Mammary epithelial cell (primary cell): Measurements from ENCODE around the gene GNAL.

Experiments used
- EZH2 ChIP-seq: IDR thresholded peaks from 2 replicates; pipeline ENCODE4 v1.6.1; 2012; ENCODE audit warnings: low read length, inconsistent platforms, borderline replicate concordance
- TF ChIP-seq, protein P1 (sequence below), 2 donors: IDR thresholded peaks in 1 of 2; conservative IDR thresholded peaks in 1 of 2; 2 replicates each; pipeline ENCODE4 v1.5.1; 2011 to 2012; ENCODE audit warnings: inconsistent platforms in 2 of 2, low read length in 2 of 2, mild to moderate bottlenecking in 2 of 2, control low read depth in 1 of 2, low read depth in 1 of 2; ENCODE audit not compliant: insufficient read depth in 1 of 2; ENCODE audit errors: extremely low read depth in 1 of 2

DNA sequence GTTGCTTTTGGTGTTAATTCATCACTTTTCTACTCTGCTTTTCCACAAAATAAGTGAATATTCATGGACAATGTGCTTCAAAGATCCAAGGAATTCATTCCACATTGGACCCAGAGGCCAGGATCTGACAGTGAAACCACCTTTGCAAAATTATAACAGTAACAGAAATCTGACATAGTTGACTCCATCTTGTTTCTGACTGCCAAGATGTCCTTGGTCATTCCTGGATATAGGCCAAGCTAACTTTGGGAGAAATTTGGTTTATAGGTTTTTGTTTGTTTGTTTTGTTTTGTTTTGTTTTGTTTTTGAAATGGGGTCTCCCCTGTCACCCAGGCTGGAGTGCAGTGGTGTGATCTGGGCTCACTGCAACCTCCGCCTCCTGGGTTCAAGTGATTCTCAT lies 208.7 kb downstream of the GNAL start:
- TF ChIP-seq, protein P1, sequence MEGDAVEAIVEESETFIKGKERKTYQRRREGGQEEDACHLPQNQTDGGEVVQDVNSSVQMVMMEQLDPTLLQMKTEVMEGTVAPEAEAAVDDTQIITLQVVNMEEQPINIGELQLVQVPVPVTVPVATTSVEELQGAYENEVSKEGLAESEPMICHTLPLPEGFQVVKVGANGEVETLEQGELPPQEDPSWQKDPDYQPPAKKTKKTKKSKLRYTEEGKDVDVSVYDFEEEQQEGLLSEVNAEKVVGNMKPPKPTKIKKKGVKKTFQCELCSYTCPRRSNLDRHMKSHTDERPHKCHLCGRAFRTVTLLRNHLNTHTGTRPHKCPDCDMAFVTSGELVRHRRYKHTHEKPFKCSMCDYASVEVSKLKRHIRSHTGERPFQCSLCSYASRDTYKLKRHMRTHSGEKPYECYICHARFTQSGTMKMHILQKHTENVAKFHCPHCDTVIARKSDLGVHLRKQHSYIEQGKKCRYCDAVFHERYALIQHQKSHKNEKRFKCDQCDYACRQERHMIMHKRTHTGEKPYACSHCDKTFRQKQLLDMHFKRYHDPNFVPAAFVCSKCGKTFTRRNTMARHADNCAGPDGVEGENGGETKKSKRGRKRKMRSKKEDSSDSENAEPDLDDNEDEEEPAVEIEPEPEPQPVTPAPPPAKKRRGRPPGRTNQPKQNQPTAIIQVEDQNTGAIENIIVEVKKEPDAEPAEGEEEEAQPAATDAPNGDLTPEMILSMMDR (conservative IDR thresholded peaks at IDR 0.05 in 1 of 2, IDR thresholded peaks at IDR 0.05 in 1 of 2; ENCODE audit: extremely low read depth in 1 of 2, insufficient read depth in 1 of 2, low read depth in 1 of 2, low read length in 2 of 2), result no peak
- TF ChIP-seq EZH2, result no peak
